Left ventricle myocardium inferior (tissue), 1 donor: ENCODE measurements around the gene CYGB. TPM values are rescaled to one million over a fixed set of nuclear protein-coding genes. Genes with fewer than 3 reads are reported as not detected.
"Not testable (repeated sequence)": the region's sequence is repeated elsewhere in the genome, so short reads cannot be mapped to it uniquely, and the experiment has no call there.

Experiments
- DNase-seq: peaks from one replicate; pipeline ENCODE4 v3.0.0-alpha.2; 2020
- H3K27ac ChIP-seq: fragments of 200-600 bp; replicated peaks from 2 replicates; pipeline ENCODE4 v1.8.0; 2021
- H3K27me3 ChIP-seq: fragments of 200-600 bp; 2 replicates; pipeline ENCODE4 v1.8.0; 2021; ENCODE audit warnings: low read depth
- H3K36me3 ChIP-seq: fragments of 200-600 bp; 2 replicates; pipeline ENCODE4 v1.8.0; 2021
- H3K4me1 ChIP-seq: fragments of 200-600 bp; 2 replicates; pipeline ENCODE4 v1.8.0; 2021
- H3K4me3 ChIP-seq: fragments of 200-600 bp; 2 replicates; pipeline ENCODE4 v1.8.0; 2021; ENCODE audit warnings: mild to moderate bottlenecking, moderate library complexity
- H3K9me3 ChIP-seq: fragments of 200-600 bp; replicated peaks from 2 replicates; pipeline ENCODE4 v1.8.0; 2021
- CTCF ChIP-seq: fragments of 200-600 bp; IDR thresholded peaks from 2 replicates; pipeline ENCODE4 v1.8.0; 2021; ENCODE audit warnings: antibody characterized with exemption, mild to moderate bottlenecking, borderline replicate concordance
- intact Hi-C: fragments of 100-400 bp; cut with micrococcal nuclease; formaldehyde crosslinking; loops from one replicate; pipeline ENCODE4 v1.11.0; 2022
- total RNA-seq: library from RNA; stranded (reverse); fragmentation: NEBNext Ultra II Directional; extraction: Animal tissue kit (Norgen Biotek cat#: 25700); gene quantifications from one replicate; pipeline ENCODE4 v1.2.1, GENCODE V29; 2021
- donor health status: DM: no; HTN: yes; CAD: no; lungs with severe emphysema.

Gene CYGB
- total RNA-seq, 1 donor from 2014 or later, result 24.1 TPM

GRCh38 chr17:76538281-76538931 is 897 bp upstream of the CYGB start:
- Histone ChIP-seq H3K4me1 (peaks cover 88% of the 10 kb centered on the region), H3K36me3 (no peaks in the 10 kb centered on the region), H3K27ac (peak overlapping the region; percentile 93), H3K27me3 (peaks cover 18% of the 10 kb centered on the region), H3K4me3 (peak overlapping the region; percentile 73), H3K9me3 (no peaks in the 10 kb centered on the region)
- no peak for TF ChIP-seq CTCF
- intact Hi-C loops, result no loop called here
- DNase-seq, result peak; percentile 25

GRCh38 chr17:76537288-76537577 is 276 bp downstream of the CYGB start:
- peak overlapping the region; percentile 93 for H3K27ac ChIP-seq
- peaks cover 88% of the 10 kb centered on the region for H3K4me1 ChIP-seq
- intact Hi-C loops, result no loop called here
- TF ChIP-seq CTCF, result no peak
- peak overlapping the region; percentile 73 for H3K4me3 ChIP-seq
- H3K9me3 ChIP-seq, result no peaks in the 10 kb centered on the region
- DNase-seq, result peak; percentile 55
- H3K36me3 ChIP-seq, result no peaks in the 10 kb centered on the region
- peaks cover 18% of the 10 kb centered on the region for H3K27me3 ChIP-seq

GRCh38 chr17:76536511-76537287 is 810 bp downstream of the CYGB start:
- Histone ChIP-seq H3K4me1 (peaks cover 88% of the 10 kb centered on the region), H3K36me3 (no peaks in the 10 kb centered on the region)
- DNase-seq, result no peak

GRCh38 chr17:76535788-76536510 is 1.6 kb downstream of the CYGB start:
- no peak for TF ChIP-seq CTCF
- peaks cover 88% of the 10 kb centered on the region for H3K4me1 ChIP-seq
- H3K27ac ChIP-seq, result peak overlapping the region; percentile 93
- DNase-seq, result no peak
- peak overlapping the region; percentile 73 for H3K4me3 ChIP-seq
- no peaks in the 10 kb centered on the region for H3K36me3 ChIP-seq
- peaks cover 18% of the 10 kb centered on the region for H3K27me3 ChIP-seq
- no peaks in the 10 kb centered on the region for H3K9me3 ChIP-seq
- intact Hi-C loops, result no loop called here

More at GRCh38 chr17:76536511-76537287, 810 bp downstream of the CYGB start:
- Histone ChIP-seq H3K9me3 (no peaks in the 10 kb centered on the region), H3K27me3 (peaks cover 18% of the 10 kb centered on the region), H3K4me3 (peak overlapping the region; percentile 73), H3K27ac (peak overlapping the region; percentile 93)
- intact Hi-C loops, result no loop called here
- TF ChIP-seq CTCF, result no peak

GRCh38 chr17:76534831-76535732 is 2.4 kb downstream of the CYGB start:
- peak; percentile 14 for DNase-seq
- Histone ChIP-seq H3K27ac (peak overlapping the region; percentile 93), H3K27me3 (peaks cover 18% of the 10 kb centered on the region), H3K4me3 (peak overlapping the region; percentile 73), H3K9me3 (no peaks in the 10 kb centered on the region), H3K36me3 (no peaks in the 10 kb centered on the region), H3K4me1 (peaks cover 89% of the 10 kb centered on the region)
- TF ChIP-seq CTCF, result no peak
- intact Hi-C loops, result no loop called here

GRCh38 chr17:76533640-76534359 is 3.7 kb downstream of the CYGB start:
- peak overlapping the region; percentile 98 for H3K27ac ChIP-seq
- H3K4me3 ChIP-seq, result peak overlapping the region; percentile 73
- DNase-seq, intact Hi-C loops, H3K36me3 ChIP-seq, H3K9me3 ChIP-seq: not testable (repeated sequence)
- peaks cover 90% of the 10 kb centered on the region for H3K4me1 ChIP-seq
- peaks cover 18% of the 10 kb centered on the region for H3K27me3 ChIP-seq
